Measurements from ENCODE around the gene YBX2. TPM values are rescaled to one million over a fixed set of nuclear protein-coding genes. Genes with fewer than 3 reads are reported as not detected.

YBX2 gene
- total RNA-seq, 1 donor from 2014 or later = 2.7 TPM

DNA sequence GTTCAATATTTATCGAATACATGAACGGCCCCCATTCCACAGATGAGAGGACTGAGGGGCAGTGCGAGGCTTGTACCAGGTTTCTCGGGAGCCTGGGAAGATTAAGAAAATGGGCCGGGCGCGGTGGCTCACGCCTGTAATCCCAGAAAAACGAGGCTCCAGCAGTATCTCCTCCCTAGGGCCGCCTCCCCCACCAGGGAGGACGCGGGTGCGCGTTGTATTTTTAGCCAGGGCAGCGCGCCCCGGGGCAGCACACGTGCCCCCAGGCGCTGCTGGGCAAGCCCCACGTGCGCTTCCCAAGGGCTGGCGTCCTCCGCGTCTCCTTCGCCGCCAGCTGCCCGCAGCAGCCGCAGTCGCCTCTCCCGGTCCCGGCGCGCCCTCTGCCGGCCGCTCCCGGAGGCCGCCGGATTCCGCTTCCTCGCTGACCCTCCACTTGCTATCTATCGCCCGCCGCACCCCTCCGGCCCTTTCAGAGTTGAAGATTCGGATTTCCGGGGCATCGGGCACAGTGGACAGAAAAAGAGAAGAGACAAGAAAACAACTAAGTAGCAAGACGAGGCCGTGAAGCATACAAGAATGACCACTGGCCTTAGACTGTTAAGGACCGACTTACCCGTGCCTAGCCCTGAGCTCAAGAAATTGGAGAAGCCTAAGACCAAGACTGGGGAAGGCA is 1.9 kb upstream of the YBX2 start:
- peak; percentile 69 for DNase-seq

DNA sequence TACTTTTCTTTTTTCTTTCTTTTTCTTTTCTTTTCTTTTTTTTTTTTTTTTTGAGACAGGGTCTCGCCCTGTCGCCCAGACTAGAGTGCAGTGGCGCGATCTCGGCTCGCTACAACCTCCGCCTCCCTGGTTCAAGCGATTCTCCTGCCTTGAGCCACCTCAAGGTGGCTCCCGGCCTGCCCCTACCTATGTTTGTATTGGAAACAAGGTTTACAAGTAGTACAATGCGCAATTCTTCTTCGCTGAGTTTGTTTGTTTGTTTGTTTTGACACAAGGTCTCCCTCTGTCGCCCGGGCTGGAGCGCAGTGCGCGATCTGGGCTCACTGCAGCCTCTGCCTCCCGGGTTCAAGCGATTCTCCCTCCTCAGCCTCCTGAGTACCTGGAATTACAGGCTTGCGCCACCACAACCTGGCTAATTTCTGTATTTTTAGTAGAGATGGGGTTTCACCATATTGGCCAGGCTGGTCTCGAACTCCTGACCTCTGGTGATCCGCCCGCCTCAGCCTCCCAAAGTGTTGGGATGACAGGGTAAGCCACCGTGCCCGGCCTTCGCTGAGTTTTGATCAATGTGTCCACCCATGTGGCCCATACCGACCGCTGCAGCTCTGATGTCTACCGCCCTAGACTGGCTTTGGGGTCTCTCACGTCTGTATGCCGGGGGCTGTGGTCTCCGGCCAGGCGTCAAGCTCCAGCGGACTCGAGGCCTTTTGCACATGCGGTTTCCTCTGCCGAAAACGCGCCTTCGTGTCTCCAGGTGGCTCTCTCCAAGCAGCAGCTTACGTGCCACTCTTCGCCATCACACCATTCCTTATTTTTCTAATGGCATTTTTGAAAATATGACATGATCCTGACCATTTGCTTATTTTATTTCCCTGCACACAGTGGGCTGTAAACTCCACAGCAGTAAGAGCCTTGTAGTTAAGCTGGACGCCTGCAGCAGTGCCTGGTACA is 1.1 kb upstream of the YBX2 start:
- no peak for DNase-seq

DNA sequence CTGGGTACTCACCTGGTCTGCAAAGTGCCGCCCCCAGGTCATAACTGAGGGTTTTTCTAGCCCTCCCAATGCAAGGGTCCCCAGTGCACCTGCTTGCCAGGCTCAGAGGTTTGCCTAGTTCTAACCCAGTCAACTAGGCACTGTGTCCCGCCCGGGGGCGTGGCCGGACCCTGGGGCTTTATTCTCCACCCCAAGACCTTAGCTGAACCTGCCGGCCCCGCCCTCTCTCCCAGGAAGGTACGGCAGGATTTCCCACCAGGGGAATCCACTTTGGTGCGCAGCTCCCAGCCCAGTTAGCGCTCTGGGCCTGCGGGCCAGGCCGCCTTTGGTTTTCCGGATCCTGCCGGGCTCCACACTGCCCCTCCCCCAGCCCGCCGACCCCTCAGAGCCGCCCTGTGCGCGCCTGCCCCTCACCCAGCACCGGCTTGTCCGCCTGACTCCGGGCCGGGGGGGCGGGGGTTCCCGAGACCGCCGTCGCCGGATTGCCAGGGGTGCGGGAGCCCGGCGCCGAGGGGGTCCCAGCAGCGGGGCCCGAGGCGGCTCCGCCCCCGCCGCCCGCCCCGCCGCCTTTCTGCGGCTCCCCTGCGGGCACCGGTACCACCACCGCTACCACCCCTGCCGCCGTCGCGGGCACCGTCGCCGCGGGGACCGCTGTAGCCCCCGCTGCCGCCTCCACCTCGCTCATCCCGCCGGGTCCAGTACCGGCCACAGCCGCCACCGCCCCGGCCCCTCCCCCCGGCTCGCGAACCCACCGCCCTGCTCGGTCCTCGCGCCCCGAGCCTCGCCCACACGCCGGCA is 424 bp downstream of the YBX2 start:
- no peak for DNase-seq

DNA sequence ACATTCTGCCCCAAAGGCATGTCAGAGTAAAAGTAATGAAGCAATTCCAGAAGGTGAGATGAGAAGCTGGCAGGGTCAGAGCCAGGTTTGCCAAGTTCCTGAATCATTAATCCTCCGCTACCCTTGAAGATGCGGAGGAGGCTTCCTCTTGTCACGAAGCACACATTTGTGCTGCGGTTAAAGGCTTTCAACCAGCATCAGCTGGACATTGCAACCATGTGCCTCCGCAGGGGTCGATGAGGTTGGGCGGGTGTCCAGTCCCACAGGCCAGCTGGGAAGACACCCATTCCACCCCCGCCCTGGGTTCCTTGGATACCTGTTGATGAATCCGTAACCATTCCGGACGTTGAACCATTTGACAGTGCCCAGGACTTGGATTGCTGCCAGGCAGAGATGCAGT is 1.3 kb downstream of the YBX2 start:
- no peak for DNase-seq

DNA sequence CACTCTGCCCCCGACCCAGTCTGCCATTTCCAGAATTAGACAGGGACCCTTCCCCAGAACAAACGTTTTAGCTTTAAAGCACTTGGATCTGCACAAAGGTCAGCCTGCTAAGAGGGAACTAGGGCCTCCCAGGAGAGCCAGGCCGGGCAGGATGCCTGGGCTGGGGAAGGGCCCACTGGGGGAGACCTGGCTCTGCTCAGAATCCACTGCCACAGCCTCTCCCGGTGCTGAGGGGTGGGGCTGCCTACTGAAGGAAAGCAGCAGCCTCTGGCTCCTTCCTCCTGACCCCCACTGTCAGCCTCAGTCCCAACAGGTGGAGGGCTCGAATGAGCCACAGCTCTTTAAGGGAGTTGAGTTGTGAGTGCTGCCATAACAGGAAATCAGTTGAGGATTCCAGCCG is 1.7 kb downstream of the YBX2 start:
- no peak for DNase-seq

DNA sequence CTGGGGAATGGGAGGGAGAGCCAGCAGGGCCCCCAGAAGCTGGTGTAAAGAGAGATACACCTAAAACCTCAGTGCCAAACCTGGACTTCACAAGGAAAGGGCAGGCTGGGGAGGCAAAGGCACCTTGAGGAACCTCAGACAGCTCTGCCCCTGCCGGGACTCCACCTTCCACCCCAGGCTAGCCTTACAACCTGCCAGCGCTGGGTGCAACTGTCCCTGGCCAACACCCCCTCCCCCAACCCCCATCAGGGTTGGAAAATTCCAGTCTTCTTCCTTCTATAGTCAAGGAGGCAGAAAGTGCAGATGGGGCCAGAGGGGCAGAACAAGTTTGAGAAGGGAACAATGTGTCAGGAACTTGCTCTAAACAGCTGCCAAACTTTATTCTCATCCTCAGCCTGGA is 2.2 kb downstream of the YBX2 start:
- no peak for DNase-seq

DNA sequence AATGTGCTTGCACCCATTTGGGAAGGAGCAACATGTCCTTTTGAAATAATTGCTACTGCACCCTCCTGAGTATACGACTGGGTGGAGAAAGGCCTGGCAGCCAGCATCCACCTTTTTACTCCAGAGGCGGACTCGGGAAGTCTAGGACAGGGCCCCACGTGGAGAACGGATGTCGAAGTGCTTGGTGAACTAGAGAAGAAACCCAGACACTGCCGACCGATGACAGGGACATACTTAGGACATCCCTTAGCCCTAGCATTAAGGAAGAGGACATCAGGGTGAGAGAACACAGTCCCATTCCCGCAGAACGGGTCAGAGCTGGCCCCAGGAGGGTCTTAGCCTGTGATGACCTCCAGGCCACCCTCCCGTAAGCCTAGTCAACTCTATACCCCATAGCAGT is 3.8 kb downstream of the YBX2 start:
- DNase-seq = no peak

DNA sequence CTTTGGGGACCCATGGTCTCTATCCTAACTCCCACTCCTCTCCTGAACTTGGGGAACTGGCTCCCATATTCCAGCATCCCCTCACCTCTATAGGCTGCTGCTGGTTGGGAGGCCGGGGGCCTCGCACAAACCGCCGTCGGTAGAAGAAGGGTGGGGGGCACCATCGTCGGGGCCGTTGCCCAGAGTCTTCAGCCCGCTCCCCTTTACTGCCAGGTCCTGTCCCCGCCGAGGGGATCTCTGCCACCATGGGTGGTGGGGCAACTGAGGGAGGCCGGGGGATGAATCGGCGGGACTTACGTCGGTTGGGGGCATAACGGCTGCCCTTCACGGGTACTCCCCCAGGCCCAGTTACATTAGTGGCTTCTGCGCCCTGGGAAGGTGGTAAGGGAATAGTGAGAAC is 4.3 kb downstream of the YBX2 start:
- no peak for DNase-seq

DNA sequence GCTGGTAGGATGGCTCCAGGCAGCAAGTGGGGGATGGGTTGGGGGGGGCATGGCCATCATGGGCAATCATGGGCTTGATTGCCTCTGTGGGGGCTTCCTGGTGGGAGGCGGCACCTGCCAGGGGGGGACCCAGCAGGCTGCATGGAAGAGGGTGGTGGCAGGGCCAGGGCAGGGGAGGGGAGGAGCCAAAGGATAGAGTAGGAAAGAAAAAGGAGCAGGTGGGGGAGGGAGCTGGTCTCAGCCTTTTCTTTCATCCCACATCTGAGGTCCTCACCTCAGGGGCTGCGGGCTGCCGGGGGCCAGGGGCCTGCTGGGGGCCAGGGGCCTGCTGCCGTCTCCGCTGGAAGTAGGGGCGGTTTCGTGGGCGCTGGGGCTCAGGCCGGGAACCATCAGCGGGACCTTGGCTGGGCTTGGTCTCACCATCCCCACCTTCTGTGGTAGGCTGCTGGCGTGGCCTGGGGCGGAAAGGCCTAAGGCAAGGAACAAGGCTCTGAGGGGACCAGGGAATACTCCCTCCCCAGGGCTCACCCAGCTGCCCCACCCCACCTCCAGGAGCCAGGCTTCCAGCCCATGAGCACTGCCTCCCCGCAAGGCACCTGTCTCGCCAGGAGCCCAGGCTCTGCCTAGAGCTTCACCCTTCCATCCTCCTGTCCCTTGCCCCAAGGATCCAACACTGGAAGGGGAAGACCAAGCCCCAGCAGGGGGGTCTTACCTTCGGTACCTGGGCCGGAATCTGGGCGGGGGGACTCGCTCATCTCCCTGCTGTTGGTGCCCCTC is 5.0 kb downstream of the YBX2 start:
- DNase-seq = no peak

DNA sequence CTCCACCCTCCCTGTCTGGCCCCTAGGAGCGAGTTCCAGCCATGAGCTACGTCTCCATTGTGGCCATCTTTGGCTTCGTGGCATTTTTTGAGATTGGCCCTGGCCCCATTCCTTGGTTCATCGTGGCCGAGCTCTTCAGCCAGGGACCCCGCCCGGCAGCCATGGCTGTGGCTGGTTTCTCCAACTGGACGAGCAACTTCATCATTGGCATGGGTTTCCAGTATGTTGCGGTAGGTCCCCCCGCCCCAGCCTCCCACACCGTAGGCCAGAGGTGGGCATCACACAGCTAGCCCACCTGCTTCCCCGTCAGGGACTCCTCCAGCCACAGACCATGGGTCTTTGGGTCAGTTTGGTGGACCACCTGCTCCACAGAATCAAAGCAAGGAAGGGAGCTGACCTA is 8.8 kb downstream of the YBX2 start:
- no peak for DNase-seq

DNA sequence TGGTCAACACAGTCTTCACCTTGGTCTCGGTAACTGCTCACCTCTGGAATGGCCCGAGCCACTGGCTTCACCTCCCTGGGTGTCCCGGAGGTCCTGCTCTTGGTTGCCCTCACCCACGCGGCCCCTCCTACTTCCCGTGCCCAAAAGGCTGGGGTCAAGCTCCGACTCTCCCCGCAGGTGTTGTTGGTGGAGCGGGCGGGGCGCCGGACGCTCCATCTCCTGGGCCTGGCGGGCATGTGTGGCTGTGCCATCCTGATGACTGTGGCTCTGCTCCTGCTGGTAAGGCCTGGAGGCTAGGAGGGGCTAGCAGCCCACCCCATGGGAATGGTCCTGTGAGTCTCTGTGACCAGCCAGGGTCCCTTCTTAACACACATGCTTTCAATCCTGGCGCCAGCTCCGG is 9.5 kb downstream of the YBX2 start:
- no peak for DNase-seq

DNA sequence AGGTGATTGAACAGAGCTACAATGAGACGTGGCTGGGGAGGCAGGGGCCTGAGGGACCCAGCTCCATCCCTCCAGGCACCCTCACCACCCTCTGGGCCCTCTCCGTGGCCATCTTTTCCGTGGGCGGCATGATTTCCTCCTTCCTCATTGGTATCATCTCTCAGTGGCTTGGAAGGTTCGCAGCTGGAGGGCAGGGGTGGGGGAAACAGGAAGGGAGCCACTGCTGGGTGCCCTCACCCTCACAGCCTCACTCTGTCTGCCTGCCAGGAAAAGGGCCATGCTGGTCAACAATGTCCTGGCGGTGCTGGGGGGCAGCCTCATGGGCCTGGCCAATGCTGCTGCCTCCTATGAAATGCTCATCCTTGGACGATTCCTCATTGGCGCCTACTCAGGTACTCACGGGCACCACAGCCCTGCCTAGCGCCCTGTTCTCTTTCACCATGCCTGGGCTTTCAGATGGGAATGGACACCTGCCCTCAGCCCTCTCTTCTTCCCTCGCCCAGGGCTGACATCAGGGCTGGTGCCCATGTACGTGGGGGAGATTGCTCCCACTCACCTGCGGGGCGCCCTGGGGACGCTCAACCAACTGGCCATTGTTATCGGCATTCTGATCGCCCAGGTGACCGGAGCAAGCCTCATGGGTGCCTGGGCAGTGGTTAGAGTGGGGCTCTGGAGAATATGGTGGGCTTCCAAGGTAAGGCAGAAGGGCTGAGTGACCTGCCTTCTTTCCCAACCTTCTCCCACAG is 10.8 kb downstream of the YBX2 start:
- DNase-seq = no peak

DNA sequence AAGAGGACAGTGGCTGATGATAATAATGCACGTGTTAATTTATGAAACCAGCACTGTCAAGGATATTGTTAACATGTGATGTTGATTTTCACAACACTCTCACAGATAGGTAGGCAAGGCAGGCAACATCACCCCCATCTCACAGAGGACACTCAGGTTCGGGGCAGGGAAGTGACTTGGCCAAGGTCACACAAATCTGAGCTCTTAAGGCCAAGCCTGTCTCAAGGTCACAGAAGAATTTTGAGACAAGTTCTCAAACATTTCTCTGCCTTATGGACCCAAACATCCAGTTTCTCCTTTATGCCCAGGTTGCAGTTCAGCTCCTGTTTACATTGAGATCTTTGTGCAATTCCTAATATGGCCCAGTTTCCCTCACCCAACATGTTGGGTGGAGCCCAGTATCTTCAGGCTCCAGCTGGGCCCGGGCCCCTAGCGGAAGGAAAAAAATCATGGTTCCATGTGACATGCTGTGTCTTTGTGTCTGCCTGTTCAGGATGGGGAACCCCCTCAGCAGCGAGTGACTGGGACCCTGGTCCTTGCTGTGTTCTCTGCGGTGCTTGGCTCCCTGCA is 11.6 kb downstream of the YBX2 start:
- DNase-seq = no peak

DNA sequence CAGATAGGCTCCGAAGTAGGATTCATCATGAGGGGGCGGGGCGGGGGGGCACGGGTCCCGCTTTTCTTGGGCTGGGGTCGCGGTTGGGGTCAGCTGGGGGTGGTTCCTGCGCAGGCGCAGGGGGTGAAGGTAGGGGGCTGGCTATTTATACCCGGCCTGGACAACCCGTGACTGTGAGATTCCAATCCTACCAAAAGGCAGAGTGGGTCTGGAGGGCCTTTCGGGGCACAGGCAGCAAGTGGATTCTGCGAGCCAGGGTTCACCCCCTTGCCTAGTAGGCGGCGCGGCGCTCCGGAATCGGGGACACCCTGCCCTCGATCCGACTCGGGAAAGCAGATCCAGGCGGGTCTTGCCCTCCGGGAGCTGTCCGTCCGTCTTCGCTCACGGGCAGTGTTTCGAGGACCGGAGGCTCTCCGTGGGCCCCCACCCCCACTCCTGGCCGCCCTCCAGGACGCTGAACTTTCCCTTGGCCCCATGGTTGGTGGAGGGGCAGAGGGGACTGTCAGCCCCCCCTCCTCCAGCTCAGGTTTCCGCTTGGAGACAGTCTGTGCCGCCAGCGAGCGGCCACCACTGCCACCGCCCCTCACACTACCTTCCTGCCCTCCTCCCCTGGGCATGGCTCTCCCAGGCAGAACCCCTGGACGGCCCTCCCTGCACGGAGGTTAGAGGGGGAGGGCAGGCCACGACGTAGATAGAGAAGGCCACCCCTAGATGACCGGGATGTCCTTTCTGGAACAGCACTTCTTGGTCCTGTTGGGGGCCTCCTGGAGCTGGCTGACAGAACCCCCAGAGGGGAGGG is 12.3 kb downstream of the YBX2 start:
- no peak for DNase-seq

DNA sequence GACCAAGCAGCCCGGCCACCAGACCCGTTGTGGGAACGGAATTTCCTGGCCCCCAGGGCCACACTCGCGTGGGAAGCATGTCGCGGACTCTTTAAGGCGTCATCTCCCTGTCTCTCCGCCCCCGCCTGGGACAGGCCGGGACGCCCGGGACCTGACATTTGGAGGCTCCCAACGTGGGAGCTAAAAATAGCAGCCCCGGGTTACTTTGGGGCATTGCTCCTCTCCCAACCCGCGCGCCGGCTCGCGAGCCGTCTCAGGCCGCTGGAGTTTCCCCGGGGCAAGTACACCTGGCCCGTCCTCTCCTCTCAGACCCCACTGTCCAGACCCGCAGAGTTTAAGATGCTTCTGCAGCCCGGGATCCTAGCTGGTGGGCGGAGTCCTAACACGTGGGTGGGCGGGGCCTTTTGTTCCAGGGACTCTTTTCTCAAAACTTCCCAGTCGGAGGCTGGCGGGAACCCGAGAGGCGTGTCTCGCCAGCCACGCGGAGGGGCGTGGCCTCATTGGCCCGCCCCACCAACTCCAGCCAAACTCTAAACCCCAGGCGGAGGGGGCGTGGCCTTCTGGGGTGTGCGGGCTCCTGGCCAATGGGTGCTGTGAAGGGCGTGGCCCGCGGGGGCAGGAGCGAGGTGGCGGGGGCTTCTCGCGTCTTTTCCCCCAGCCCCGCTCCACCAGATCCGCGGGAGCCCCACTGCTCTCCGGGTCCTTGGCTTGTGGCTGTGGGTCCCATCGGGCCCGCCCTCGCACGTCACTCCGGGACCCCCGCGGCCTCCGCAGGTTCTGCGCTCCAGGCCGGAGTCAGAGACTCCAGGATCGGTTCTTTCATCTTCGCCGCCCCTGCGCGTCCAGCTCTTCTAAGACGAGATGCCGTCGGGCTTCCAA is 13.1 kb downstream of the YBX2 start, which contains the start of gene SLC2A4:
TSS of gene SLC2A4 (plus strand) at position 645 of the 879 bp plus-strand sequence. CDS start at position 862, 217 bp downstream.
- DNase-seq = peak; percentile 42

DNA sequence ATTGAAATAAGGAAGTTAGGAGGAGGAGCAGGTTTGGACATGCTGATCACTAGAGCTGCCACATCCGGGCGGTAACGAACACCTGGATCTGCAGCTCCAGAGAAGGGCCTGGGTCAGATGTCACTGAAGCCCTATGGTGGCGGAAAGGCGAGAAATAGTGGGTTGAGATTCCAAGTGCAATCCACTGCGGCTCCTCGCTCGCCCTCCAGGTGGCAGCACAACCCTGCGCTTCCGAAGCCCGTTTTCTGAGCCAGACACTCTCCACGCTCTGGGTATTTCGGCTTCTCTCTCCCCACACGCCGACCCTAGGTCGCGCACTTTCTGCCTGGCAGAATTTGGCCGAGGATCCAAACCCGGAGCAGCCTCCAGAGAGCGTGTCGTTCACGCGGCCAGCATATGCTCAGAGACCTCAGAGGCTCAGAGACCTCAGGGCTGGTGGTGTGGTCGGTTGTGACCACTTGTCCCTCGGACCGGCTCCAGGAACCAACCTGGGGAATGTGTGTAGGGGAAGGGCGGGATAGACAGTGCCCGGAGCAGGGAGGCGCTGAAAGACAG is 13.8 kb downstream of the YBX2 start:
- DNase-seq = peak; percentile 54

DNA sequence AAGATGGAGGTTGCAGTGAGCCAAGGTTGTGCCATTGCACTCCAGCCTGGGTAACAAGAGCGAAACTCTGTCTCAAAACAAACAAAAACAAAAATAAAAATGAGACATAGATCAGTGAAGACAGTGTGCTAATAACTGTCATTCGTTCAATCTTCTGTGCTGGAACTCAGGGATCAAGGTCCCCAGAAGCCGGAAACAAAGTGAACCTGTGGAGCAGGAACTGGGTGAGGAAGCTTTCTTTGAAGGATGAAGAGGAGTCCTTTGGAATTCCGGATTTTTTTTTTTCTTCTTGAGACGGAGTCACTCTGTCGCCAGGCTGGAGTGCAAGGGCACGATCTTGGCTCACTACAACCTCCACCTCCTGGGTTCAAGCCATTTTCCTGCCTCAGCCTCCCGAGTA is 15.0 kb downstream of the YBX2 start:
- DNase-seq = no peak

DNA sequence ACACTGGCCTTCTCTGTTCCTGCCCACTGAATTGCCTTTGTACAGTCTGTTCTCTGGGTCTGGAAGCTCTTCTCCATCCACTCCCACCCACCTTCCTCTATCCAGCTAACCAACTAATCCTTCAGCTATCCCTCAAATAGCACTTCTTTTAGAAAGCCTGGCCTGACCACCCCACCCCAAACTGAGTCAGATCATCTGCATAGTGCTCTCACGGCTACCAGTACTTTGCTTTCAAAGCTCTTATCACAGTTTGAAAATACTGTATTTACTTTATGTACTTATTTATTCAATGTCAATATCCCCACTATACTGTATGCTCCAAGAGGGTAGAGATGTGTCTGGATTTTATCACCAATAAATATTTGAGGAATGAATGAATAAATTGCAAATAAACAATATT is 27.7 kb downstream of the YBX2 start:
- no peak for DNase-seq

DNA sequence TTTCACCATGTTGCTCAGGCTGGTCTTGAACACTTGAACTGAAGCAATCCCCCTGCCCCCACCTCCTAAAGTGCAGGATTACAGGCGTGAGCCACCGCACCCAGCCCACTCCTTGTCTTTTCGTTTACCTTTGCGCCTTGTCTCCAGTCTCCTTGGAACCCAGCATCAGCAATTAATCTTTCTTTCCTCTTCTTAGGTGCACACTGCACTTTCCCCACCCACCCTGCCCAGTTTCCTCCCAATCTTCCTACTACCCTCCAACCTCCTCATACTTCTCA is 30.7 kb downstream of the YBX2 start:
- no peak for DNase-seq
